ENCODE results near the gene PCBP3.

PCBP3 gene

GRCh38 chr21:45927851-45928850 lies 284.6 kb downstream of the PCBP3 start:
- Mint-ChIP-seq H3K4me3 (no peak overlapping the region), H3K36me3 (ENCODE audit: insufficient read depth) (no peaks in the 10 kb centered on the region), H3K27me3 (peaks cover 8 to 26% of the 10 kb centered on the region in 2 donors), H3K9me3 (no peaks in the 10 kb centered on the region), H3K27ac (no peak overlapping the region), H3K4me1 (ENCODE audit: low read depth in 2 of 2) (peaks cover under 1 to 3% of the 10 kb centered on the region in 2 donors)
- DNase-seq (no peak), ATAC-seq (replicated peaks) (no peak)

- no peak for ATAC-seq (replicated peaks)
- DNase-seq, result no peak
- Mint-ChIP-seq H3K27me3 (peaks cover 15 to 37% of the 10 kb centered on the region in 2 donors), H3K27ac (no peak overlapping the region), H3K4me1 (ENCODE audit: low read depth in 2 of 2) (peaks cover 2 to 3% of the 10 kb centered on the region in 2 donors), H3K4me3 (no peak overlapping the region), H3K9me3 (no peaks in the 10 kb centered on the region), H3K36me3 (ENCODE audit: insufficient read depth) (no peaks in the 10 kb centered on the region)
Observed at GRCh38 chr21:45929449-45929848, 285.9 kb downstream of the PCBP3 start.

- DNase-seq, result no peak
- H3K4me1 Mint-ChIP-seq (ENCODE audit: low read depth in 2 of 2), result peaks cover 2 to 3% of the 10 kb centered on the region in 2 donors
- peaks cover 15 to 42% of the 10 kb centered on the region in 2 donors for H3K27me3 Mint-ChIP-seq
- H3K4me3 Mint-ChIP-seq, result no peak overlapping the region
- no peaks in the 10 kb centered on the region for H3K9me3 Mint-ChIP-seq
- no peak for ATAC-seq (replicated peaks)
- H3K36me3 Mint-ChIP-seq (ENCODE audit: insufficient read depth), result no peaks in the 10 kb centered on the region
- no peak overlapping the region for H3K27ac Mint-ChIP-seq
Observed at GRCh38 chr21:45930231-45930760, 286.8 kb downstream of the PCBP3 start.

GRCh38 chr21:45930792-45931191 lies 287.3 kb downstream of the PCBP3 start:
- H3K36me3 Mint-ChIP-seq (ENCODE audit: insufficient read depth), result no peaks in the 10 kb centered on the region
- peaks cover 2 to 3% of the 10 kb centered on the region in 2 donors for H3K4me1 Mint-ChIP-seq (ENCODE audit: low read depth in 2 of 2)
- no peak for DNase-seq
- no peak for ATAC-seq (replicated peaks)
- H3K9me3 Mint-ChIP-seq, result no peaks in the 10 kb centered on the region
- H3K4me3 Mint-ChIP-seq, result no peak overlapping the region
- H3K27ac Mint-ChIP-seq, result no peak overlapping the region
- peaks cover 15 to 42% of the 10 kb centered on the region in 2 donors for H3K27me3 Mint-ChIP-seq

GRCh38 chr21:45931397-45931969 lies 288.0 kb downstream of the PCBP3 start:
- H3K4me3 Mint-ChIP-seq, result no peak overlapping the region
- ATAC-seq (replicated peaks), result no peak
- no peaks in the 10 kb centered on the region for H3K36me3 Mint-ChIP-seq (ENCODE audit: insufficient read depth)
- H3K4me1 Mint-ChIP-seq (ENCODE audit: low read depth in 2 of 2), result peaks cover 2 to 3% of the 10 kb centered on the region in 2 donors
- peaks cover 15 to 44% of the 10 kb centered on the region in 2 donors for H3K27me3 Mint-ChIP-seq
- no peak overlapping the region for H3K27ac Mint-ChIP-seq
- no peaks in the 10 kb centered on the region for H3K9me3 Mint-ChIP-seq
- DNase-seq, result no peak

- no peak for ATAC-seq (replicated peaks)
Observed at GRCh38 chr21:45932922-45933502, 289.5 kb downstream of the PCBP3 start.

GRCh38 chr21:45934085-45934484 lies 290.6 kb downstream of the PCBP3 start:
- DNase-seq (no peak), ATAC-seq (replicated peaks) (no peak)
- H3K9me3 Mint-ChIP-seq, result no peaks in the 10 kb centered on the region
- H3K27ac Mint-ChIP-seq, result no peak overlapping the region
- H3K36me3 Mint-ChIP-seq (ENCODE audit: insufficient read depth), result no peaks in the 10 kb centered on the region
- peaks cover 3 to 4% of the 10 kb centered on the region in 2 donors for H3K4me1 Mint-ChIP-seq (ENCODE audit: low read depth in 2 of 2)
- peaks cover 25 to 61% of the 10 kb centered on the region in 2 donors for H3K27me3 Mint-ChIP-seq
- no peak overlapping the region for H3K4me3 Mint-ChIP-seq

More at GRCh38 chr21:45932922-45933502, 289.5 kb downstream of the PCBP3 start:
- H3K4me3 Mint-ChIP-seq, result no peak overlapping the region
- peak overlapping the region in 1 of 2 donors; percentile 68 for H3K27ac Mint-ChIP-seq
- peaks cover 25 to 59% of the 10 kb centered on the region in 2 donors for H3K27me3 Mint-ChIP-seq
- no peak for DNase-seq
- H3K36me3 Mint-ChIP-seq (ENCODE audit: insufficient read depth), result no peaks in the 10 kb centered on the region
- H3K9me3 Mint-ChIP-seq, result no peaks in the 10 kb centered on the region
- H3K4me1 Mint-ChIP-seq (ENCODE audit: low read depth in 2 of 2), result peaks cover 2 to 3% of the 10 kb centered on the region in 2 donors

- no peaks in the 10 kb centered on the region for H3K9me3 Mint-ChIP-seq
- H3K4me3 Mint-ChIP-seq, result no peak overlapping the region
- no peaks in the 10 kb centered on the region for H3K36me3 Mint-ChIP-seq (ENCODE audit: insufficient read depth)
- H3K4me1 Mint-ChIP-seq (ENCODE audit: low read depth in 2 of 2), result peaks cover 3 to 4% of the 10 kb centered on the region in 2 donors
- ATAC-seq (replicated peaks), result no peak
- DNase-seq, result no peak
- H3K27ac Mint-ChIP-seq, result no peak overlapping the region
- H3K27me3 Mint-ChIP-seq, result peaks cover 25 to 61% of the 10 kb centered on the region in 2 donors
Observed at GRCh38 chr21:45934554-45934953, 291.0 kb downstream of the PCBP3 start.

- peaks cover 3 to 4% of the 10 kb centered on the region in 2 donors for H3K4me1 Mint-ChIP-seq (ENCODE audit: low read depth in 2 of 2)
- H3K36me3 Mint-ChIP-seq (ENCODE audit: insufficient read depth), result no peaks in the 10 kb centered on the region
- no peaks in the 10 kb centered on the region for H3K9me3 Mint-ChIP-seq
- no peak for DNase-seq
- no peak for ATAC-seq (replicated peaks)
- H3K27me3 Mint-ChIP-seq, result peaks cover 21 to 60% of the 10 kb centered on the region in 2 donors
- H3K4me3 Mint-ChIP-seq, result no peak overlapping the region
- no peak overlapping the region for H3K27ac Mint-ChIP-seq
Observed at GRCh38 chr21:45935628-45936027, 292.1 kb downstream of the PCBP3 start.

GRCh38 chr21:45937721-45938452 lies 294.4 kb downstream of the PCBP3 start:
- Mint-ChIP-seq H3K27ac (peak overlapping the region in 1 of 2 donors; percentile 20), H3K4me3 (no peak overlapping the region), H3K4me1 (ENCODE audit: low read depth in 2 of 2) (peaks cover 3 to 4% of the 10 kb centered on the region in 2 donors), H3K9me3 (no peaks in the 10 kb centered on the region), H3K36me3 (ENCODE audit: insufficient read depth) (no peaks in the 10 kb centered on the region), H3K27me3 (peaks cover 20 to 59% of the 10 kb centered on the region in 2 donors)
- DNase-seq, result no peak
- no peak for ATAC-seq (replicated peaks)

- no peak overlapping the region for H3K4me3 Mint-ChIP-seq
- H3K27ac Mint-ChIP-seq, result no peak overlapping the region
- peaks cover 15 to 54% of the 10 kb centered on the region in 2 donors for H3K27me3 Mint-ChIP-seq
- ATAC-seq (replicated peaks) (no peak), DNase-seq (no peak)
- peaks cover 3% of the 10 kb centered on the region for H3K36me3 Mint-ChIP-seq (ENCODE audit: insufficient read depth)
- peaks cover 3 to 4% of the 10 kb centered on the region in 2 donors for H3K4me1 Mint-ChIP-seq (ENCODE audit: low read depth in 2 of 2)
- H3K9me3 Mint-ChIP-seq, result no peaks in the 10 kb centered on the region
Observed at GRCh38 chr21:45938453-45938755, 294.9 kb downstream of the PCBP3 start.

GRCh38 chr21:45938811-45939520 lies 295.4 kb downstream of the PCBP3 start:
- DNase-seq (no peak), ATAC-seq (replicated peaks) (no peak)
- H3K27me3 Mint-ChIP-seq, result peaks cover 11 to 49% of the 10 kb centered on the region in 2 donors
- no peak overlapping the region for H3K4me3 Mint-ChIP-seq
- H3K27ac Mint-ChIP-seq, result no peak overlapping the region
- peaks cover 4% of the 10 kb centered on the region for H3K36me3 Mint-ChIP-seq (ENCODE audit: insufficient read depth)
- H3K4me1 Mint-ChIP-seq (ENCODE audit: low read depth in 2 of 2), result peaks cover 0 to 2% of the 10 kb centered on the region in 2 donors
- H3K9me3 Mint-ChIP-seq, result no peaks in the 10 kb centered on the region

Data from effector memory CD8-positive, alpha-beta T cell (primary cell).